PFSK-1 (cell line): ENCODE results near the gene KCTD5.

ENCODE experiments used
- FOXP2 ChIP-seq: optimal IDR thresholded peaks from 2 replicates; pipeline ENCODE3; 2011; ENCODE audit warnings: borderline replicate concordance, control low read depth, inconsistent platforms; ENCODE audit not compliant: insufficient read depth; ENCODE audit errors: extremely low read length, extremely low read depth
- POLR2AphosphoS5 ChIP-seq: IDR thresholded peaks from 2 replicates; pipeline ENCODE4 v1.6.1; 2012; ENCODE audit warnings: low read depth, mild to moderate bottlenecking, control low read depth, low read length, moderate library complexity
- SIN3A ChIP-seq: IDR thresholded peaks from 2 replicates; pipeline ENCODE4 v1.6.1; 2012; ENCODE audit warnings: mild to moderate bottlenecking, low read length, moderate library complexity, borderline replicate concordance; ENCODE audit not compliant: insufficient read depth
- TAF1 ChIP-seq: IDR thresholded peaks from 2 replicates; pipeline ENCODE4 v1.6.1; 2012; ENCODE audit warnings: low read length, control low read depth, borderline replicate concordance; ENCODE audit not compliant: insufficient read depth
- TF ChIP-seq, protein P1 (sequence below), 2 experiments: IDR thresholded peaks; 2 replicates each; pipeline versions ENCODE4 v1.6.1 to v1.8.0; 2011 to 2012; ENCODE audit warnings: low read depth in 2 of 2, low read length in 2 of 2, control low read depth in 1 of 2, inconsistent platforms in 1 of 2, mild to moderate bottlenecking in 1 of 2, moderate library complexity in 1 of 2; ENCODE audit not compliant: insufficient read depth in 1 of 2

KCTD5 gene

DNA sequence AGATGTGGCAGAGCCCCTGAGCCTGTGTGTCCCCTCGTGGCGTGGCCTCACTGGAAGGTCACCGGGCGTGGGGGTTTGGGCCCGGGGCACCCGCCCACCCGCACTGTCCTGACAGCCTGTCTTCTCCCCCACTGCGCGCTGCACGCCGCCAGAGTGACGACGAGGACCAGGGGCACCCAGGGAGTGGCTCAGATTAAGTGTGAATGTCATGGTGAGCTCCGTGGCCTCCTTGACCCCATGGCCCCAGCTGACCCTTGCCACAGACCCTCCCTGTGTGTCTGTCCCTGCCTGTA, 22.6 kb downstream of the KCTD5 start:
- TF ChIP-seq POLR2AphosphoS5 (no peak), FOXP2 (no peak), TAF1 (no peak), SIN3A (no peak)
- TF ChIP-seq, protein P1, sequence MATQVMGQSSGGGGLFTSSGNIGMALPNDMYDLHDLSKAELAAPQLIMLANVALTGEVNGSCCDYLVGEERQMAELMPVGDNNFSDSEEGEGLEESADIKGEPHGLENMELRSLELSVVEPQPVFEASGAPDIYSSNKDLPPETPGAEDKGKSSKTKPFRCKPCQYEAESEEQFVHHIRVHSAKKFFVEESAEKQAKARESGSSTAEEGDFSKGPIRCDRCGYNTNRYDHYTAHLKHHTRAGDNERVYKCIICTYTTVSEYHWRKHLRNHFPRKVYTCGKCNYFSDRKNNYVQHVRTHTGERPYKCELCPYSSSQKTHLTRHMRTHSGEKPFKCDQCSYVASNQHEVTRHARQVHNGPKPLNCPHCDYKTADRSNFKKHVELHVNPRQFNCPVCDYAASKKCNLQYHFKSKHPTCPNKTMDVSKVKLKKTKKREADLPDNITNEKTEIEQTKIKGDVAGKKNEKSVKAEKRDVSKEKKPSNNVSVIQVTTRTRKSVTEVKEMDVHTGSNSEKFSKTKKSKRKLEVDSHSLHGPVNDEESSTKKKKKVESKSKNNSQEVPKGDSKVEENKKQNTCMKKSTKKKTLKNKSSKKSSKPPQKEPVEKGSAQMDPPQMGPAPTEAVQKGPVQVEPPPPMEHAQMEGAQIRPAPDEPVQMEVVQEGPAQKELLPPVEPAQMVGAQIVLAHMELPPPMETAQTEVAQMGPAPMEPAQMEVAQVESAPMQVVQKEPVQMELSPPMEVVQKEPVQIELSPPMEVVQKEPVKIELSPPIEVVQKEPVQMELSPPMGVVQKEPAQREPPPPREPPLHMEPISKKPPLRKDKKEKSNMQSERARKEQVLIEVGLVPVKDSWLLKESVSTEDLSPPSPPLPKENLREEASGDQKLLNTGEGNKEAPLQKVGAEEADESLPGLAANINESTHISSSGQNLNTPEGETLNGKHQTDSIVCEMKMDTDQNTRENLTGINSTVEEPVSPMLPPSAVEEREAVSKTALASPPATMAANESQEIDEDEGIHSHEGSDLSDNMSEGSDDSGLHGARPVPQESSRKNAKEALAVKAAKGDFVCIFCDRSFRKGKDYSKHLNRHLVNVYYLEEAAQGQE (IDR thresholded peaks at IDR 0.05; ENCODE audit: insufficient read depth in 1 of 2, low read depth in 2 of 2, low read length in 2 of 2) = no peak

- TF ChIP-seq POLR2AphosphoS5 = no peak
- TF ChIP-seq FOXP2 = no peak
- TF ChIP-seq, protein P1 (IDR thresholded peaks at IDR 0.05; ENCODE audit: insufficient read depth in 1 of 2, low read depth in 2 of 2, low read length in 2 of 2) = no peak
- TF ChIP-seq SIN3A = no peak
- TF ChIP-seq TAF1 = no peak
Measured at GRCh38 chr16:2705351-2705750, 23.0 kb downstream of the KCTD5 start.

GRCh38 chr16:2706085-2706484, 23.8 kb downstream of the KCTD5 start:
- TF ChIP-seq SIN3A = no peak
- no peak for TF ChIP-seq POLR2AphosphoS5

GRCh38 chr16:2706611-2707311, 24.4 kb downstream of the KCTD5 start:
- no peak for TF ChIP-seq POLR2AphosphoS5
- no peak for TF ChIP-seq TAF1
- TF ChIP-seq FOXP2 = no peak
- TF ChIP-seq, protein P1 (IDR thresholded peaks at IDR 0.05; ENCODE audit: insufficient read depth in 1 of 2, low read depth in 2 of 2, low read length in 2 of 2) = no peak

DNA sequence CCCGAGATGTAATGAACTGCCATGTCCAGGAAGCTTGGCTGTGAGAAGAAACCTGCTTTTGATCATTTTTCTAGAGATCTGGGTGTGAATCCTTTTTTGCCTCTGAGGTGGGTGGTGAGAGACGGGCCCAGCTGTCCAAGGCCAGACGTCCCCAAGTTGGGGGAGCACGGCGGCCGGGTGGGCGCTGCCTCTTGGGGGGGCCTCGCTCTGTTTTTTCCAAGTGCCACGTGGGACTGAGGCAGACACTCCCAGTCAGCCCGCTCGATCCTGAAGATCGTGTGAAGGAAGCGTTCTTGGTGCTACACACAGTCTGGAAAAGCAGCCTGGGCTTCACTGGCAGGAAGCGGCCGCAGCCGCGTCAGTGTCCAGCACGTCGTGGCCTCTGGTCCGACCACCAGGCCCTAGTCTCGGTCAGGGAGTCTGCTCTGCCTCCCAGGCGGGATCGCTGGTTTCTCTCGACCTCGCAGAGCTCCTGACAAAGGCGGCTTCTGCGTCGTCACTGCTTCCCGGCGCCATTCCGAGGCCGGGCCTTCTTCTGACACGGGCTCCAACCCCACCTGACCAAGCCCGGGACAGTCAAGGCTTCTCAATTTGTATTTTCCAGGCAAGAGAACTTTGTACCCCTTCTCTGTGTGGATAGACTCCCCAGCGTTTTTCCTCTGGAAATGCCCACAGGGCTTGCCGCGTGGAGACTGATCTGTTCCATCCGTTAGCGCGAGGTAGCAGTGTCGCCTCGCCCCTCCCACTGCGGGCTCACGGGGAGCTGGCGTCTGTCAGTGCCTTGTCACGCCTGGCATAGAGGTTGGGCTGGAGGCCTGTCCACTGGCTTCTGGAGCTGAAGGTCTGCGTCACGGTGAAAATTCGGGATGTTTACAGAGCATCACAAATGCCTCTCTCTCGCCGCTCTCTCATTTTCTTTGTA, 25.3 kb downstream of the KCTD5 start:
- TF ChIP-seq SIN3A (no peak), FOXP2 (no peak), POLR2AphosphoS5 (no peak), TAF1 (no peak)
- TF ChIP-seq, protein P1 (IDR thresholded peaks at IDR 0.05; ENCODE audit: insufficient read depth in 1 of 2, low read depth in 2 of 2, low read length in 2 of 2) = no peak
